ENCODE results near the gene ARHGAP45.

The ARHGAP45 gene

DNA sequence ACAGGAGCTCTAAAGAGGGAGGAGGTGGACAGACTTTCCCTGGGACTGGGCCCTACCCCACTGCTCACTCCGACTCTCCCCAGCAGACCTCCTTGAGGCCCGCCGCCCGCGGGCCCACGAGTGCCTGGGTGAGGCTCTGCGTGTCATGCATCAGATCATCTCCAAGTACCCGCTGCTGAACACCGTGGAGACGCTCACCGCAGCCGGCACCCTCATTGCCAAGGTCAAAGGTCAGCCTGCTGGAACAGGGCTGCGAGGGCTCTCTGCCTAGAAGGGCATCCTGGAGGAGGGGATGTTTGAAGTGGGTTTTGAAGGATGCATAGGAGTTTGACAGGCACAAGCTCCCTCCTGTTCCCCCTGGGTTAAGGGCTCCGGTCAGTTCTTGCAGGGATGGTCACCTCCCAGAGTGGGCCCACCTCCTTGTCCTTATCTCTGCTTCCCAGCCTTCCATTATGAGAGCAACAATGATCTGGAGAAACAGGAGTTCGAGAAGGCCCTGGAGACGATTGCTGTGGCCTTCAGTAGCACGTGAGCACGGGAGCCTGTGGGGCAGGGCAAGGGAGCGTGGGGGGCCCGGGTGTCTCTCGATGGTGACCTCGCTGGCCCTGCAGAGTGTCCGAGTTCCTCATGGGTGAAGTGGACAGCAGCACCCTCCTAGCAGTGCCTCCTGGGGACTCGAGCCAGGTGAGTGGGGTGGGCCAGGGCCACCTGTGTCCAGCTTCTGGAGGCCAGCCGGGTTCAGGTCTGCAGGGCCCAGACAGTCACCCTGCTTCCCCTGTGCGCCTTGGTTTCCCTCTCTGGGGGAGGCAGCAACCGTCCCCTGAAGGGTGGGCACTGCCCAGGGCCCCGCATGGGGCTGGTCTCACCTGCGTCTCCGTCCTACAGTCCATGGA lies 6.3 kb downstream of the ARHGAP45 start:
- DNase-seq: no peak

DNA sequence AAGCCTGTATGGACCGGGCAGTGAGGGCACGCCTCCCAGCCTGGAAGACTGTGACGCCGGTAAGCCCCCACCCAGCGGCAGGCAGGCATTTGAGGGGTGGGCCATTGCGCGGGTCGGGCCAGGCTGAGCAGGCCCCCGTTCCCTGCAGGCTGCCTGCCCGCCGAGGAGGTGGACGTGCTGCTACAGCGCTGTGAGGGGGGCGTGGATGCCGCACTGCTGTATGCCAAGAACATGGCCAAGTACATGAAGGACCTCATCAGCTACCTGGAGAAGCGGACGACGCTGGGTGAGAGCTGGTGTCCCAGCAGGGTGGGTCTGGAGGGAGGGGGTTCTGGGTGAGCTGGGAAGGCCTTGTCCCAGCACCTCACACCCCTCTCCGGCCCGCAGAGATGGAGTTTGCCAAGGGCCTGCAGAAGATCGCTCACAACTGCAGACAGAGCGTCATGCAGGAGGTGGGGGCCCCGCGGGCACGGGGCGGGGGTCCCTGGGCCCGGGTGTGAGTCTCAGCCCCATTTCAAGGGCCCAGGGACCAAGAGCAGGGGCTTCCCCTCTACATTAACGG lies 7.1 kb downstream of the ARHGAP45 start:
- no peak for DNase-seq

DNA sequence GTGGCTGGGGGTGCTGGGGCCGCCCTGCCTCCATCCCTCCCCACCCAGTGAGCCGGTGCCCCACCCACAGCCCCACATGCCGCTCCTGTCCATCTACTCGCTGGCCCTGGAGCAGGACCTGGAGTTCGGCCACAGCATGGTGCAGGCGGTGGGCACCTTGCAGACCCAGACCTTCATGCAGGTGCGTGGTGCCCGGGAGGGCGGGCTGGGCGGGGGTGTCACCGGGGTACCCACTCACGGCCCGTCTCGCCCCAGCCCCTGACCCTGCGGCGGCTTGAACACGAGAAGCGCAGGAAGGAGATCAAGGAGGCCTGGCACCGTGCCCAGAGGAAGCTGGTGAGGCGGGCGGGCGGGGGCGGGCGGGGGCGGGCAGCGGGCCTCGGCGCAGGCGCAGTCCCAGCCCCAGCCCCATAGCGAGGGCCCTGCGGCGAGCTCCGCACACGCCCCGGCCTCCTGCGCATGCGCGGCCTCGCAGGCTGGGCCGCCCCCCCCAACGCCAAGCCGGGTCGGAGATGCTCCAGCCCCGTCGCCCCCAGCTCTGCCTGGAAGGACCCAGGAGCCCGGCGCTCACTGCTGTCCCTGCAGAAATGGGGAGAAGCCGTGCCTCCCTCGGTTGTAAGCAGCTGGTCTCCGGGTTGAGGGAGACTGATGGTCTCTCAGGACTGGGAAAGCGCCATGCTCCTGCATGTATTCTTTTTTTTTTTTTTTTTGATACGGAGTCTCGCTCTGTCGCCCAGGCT lies 7.7 kb downstream of the ARHGAP45 start:
- peak; percentile 75 for DNase-seq

DNA sequence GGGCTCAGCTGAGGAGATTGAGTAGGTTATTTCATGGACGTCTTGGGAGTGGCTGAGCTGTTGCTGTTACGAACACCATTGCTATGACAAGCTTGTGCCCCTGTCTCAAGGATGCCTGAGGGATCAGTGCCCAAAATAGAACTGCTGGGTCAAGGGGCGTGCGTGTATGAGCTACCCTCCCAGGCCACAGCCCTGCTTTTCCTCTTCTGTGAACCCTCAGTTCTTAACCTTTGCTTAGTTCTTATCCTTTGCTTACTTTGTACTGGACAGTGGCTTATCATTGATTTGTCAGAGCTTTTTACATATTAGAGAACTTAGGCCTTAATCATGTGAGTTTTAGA lies 9.0 kb downstream of the ARHGAP45 start:
- DNase-seq: no peak

DNA sequence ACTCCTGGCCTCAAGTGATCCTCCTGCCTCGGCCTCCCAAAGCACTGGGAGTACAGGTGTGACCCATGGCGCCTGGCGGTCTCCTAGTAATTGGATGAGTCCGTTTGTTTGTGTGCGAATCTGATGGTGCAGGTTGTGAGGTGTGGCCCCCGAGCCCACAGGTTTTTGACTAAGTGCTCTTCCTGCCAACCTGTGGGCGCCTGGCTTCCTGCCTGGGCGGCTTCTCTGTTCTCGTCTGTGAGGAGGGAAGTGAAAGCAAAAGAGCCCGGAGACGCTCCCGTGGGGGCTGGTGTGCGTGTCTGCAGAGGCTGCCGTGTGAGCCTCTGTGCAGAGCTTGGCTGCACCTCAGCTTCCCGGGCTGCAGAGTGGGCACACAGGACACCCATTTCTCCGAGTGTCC lies 10.0 kb downstream of the ARHGAP45 start:
- DNase-seq: peak; percentile 38

DNA sequence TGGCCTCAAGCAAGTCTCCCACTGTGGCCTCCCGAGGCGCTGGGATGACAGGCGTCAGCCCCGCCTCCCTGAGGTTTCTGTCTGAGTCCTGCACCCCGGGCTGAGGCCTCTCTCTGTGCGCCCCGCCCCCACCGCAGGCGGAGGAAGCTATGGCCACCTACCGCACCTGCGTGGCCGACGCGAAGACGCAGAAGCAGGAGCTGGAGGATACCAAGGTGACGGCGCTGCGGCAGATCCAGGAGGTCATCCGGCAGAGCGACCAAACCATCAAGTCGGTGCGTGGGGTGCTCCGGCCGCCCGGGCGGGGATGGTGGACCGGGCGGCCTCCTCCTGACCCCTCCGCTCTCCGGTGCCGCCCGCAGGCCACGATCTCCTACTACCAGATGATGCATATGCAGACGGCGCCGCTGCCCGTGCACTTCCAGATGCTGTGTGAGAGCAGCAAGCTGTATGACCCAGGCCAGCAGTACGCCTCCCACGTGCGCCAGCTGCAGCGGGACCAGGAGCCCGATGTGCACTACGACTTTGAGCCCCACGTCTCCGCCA lies 12.7 kb downstream of the ARHGAP45 start:
- no peak for DNase-seq

DNA sequence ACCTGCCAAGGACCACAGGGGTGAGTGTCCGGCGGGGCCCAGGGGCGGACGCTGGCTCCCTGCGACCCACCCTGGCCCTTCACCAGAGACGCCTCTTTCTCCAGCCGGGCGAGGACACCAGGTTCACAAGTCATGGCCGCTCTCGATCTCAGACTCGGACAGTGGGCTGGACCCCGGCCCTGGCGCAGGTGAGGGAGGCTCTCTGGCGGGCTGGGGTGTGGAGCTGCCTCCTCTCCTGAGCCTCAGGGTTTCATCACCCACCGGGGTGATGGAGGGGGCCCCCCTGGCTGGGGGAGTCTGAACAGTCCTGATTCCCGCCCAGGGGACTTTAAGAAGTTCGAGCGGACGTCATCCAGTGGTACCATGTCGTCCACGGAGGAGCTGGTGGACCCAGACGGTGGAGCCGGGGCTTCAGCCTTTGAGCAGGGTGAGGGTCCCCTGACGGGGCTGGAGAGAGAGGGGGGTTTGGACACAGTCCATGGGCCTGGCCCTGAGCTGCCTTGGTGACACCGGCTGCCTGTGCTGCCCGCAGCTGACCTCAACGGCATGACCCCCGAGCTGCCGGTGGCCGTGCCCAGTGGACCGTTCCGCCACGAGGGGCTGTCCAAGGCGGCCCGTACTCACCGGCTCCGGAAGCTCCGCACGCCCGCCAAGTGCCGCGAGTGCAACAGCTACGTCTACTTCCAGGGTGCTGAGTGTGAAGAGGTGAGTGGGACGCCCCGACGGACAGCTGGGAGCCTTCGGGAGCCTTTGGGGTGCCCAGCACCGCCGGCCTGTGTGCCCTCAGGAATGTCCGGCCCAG lies 13.6 kb downstream of the ARHGAP45 start:
- DNase-seq: no peak

DNA sequence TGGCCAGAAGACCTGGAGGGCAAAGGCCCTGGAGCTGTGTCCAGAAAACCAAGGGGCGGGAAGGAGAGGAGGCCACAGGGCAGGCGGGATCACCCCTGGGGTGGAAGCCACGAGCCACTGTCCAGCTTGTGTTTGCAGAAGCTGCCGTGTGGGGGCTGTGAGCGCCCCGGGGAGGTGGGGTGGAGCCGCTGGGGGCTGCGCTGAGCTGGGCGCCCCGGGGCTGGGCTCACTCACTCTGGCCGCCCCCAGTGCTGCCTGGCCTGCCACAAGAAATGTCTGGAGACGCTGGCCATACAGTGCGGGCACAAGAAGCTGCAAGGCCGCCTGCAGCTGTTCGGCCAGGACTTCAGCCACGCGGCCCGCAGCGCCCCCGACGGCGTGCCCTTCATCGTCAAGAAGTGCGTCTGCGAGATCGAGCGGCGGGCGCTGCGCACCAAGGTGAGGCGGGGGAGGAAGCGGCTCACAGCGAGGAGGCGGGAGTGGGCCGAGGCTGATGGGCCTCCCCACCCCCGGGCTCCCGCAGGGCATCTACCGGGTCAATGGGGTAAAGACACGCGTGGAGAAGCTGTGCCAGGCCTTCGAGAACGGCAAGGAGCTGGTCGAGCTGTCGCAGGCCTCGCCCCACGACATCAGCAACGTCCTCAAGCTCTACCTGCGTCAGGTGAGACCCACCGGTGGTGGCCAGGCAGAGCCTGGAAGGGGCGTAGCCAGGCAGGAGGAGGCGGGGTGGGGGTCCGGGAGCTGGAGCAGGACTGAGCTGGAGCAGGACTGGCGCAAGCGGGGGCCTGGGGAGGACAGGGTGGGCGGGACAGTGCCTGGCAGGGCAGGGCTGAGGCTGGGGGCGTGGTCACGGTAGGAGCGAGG lies 14.6 kb downstream of the ARHGAP45 start:
- DNase-seq: no peak

DNA sequence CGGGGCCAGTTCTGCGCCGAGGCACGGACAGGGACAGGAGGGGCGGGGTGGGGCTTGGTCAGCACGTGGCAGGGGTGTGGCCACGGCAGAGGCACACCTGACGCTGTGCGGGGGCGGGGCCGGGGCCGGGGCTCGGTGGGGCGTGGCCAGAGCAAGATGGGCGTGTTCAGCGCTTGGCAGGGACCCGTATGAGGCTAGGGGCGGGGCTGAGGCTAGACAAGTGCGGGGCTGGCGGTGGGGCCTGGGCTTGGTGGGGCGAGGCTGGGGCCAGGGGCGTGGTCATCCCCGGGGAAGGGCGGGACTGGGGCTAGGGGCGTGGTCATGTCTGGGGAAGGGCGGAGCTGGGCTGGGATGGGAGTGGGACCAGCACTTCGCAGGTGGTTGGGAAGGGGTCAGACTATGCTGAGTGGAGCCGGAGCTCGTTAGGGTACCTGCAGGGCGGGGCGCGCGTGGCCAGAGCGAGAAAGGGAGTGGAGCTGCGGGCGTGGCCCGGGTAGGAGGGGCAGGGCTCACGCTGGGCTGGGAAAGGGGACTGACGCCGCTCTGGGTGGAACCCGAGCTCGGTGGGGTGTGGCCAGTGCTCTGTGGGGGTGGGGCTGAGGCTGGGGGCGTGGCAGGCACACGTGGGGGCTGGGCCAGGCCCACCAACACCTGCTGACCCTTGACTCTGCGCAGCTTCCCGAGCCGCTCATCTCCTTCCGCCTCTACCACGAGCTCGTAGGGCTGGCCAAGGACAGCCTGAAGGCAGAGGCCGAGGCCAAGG lies 15.4 kb downstream of the ARHGAP45 start:
- peak; percentile 9 for DNase-seq

DNA sequence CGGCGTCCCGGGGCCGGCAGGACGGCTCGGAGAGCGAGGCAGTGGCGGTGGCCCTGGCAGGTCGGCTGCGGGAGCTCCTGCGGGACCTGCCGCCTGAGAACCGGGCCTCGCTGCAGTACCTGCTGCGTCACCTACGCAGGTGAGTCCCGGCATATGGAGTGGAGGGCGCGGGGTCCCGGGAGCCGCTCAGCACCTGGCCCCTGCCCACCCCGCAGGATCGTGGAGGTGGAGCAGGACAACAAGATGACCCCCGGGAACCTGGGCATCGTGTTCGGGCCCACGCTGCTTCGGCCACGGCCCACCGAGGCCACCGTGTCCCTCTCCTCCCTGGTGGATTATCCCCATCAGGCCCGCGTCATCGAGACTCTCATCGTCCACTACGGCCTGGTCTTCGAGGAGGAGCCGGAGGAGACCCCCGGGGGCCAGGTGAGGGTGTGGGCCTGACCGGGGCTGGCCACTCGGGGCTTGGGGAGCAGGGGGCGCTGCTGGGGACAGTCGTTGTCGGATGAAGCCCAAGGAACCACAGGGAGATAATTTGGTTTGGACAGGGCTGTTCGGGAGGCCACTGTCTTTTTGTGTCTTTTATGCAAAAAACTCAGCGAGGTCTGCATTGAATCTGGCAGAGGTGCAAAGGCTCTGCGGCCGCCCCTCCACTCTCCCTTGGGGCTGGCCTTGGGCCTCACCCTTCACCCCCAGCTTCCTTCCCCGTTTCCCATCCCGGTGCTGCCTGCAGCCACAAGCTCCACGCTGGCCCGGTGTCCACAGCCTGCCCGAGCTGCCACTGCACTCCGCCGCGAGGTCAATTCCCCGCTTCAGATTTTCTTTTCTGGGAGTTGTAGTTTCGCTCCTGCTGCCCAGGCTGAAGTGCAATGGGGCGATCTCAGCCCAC lies 16.2 kb downstream of the ARHGAP45 start:
- no peak for DNase-seq

DNA sequence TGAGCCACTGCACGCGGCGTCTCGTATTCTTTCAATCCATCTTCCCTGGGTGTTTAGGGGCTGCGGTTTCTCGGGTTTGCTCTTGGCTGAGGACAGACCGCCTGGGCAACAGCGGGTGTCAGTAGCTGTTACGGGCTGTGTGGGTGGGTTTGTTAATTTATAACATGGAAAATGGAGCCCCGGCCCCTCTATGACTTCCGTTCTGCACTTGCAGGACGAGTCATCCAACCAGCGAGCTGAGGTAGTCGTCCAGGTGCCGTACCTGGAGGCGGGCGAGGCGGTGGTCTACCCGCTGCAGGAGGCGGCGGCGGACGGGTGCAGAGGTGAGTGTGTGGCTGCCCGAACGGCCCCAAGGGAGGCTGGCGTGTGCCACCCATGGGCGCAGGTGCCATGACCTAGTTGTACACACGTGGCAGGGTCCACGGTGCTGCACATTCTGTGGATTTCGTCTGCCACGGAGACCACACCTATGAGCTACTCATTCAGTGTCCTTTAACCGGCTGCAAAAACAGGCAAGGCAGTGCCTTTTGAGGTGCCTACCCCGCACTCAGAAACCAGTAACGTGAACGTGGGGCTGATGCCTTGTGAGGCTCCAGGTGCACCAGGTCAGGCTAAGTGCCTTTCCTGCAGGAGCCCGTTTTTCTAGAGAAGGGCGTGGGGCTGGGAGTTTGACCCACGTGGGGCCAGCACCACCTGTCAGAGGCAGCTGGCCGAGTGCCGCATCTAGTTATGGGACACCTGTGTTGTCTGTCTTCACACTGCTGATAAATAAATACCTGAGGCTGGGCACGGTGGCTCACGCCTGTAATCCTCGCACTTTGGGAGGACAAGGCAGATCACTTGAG lies 17.3 kb downstream of the ARHGAP45 start:
- no peak for DNase-seq

DNA sequence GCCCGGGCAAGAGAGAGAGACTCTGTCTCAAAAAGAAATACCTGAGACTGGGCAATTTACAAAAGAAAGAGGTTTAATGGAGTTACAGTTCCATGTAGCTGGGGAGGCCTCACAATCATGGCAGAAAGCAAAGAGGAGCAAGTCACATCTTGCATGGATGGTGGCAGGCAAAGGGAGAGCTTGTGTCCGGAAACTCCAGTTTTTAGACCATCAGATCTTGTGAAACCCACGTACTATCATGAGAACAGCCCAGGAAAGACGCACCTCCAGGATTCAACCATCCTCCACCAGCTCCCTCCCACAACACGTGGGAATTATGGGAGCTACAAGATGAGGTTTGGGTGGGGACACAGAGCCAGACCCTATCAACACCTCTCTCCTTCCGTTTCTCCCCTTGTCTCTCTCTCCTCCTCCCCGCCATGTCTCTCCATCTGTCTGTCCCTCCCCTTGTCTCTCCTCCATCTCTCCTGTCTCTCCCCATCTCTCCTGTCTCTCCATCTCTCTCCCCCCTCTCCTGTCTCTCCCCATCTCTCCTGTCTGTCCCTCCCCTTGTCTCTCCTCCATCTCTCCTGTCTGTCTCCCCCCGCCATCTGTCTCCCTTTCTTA lies 18.2 kb downstream of the ARHGAP45 start:
- no peak for DNase-seq

DNA sequence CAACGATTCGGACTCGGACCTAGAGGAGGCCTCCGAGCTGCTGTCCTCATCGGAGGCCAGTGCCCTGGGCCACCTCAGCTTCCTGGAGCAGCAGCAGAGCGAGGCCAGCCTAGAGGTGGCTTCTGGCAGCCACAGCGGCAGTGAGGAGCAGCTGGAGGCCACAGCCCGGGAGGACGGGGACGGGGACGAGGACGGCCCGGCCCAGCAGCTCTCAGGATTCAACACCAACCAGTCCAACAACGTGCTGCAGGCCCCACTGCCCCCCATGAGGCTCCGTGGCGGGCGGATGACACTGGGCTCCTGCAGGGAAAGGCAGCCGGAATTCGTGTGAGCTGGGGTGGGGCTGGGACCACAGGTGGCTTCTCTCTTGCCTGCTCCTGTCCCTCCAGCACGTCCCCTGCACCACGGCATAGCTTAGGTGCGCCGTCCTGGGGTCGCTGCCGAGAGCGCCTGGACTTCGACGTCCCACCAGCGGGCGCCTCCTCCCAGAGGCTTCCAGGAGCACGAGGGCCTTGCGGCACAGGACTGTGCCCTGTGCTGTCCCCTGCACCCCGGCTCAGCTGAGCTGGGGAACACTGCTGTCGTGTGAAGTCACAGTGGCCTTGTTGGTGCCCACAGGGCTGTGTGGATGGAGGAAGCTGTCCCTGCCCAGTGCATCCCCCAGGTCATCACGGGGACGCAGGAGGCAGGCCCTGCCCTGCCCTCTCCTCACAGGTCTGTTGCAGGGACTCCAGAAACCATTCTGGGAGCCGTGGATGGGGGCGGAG lies 18.9 kb downstream of the ARHGAP45 start:
- no peak for DNase-seq

DNA sequence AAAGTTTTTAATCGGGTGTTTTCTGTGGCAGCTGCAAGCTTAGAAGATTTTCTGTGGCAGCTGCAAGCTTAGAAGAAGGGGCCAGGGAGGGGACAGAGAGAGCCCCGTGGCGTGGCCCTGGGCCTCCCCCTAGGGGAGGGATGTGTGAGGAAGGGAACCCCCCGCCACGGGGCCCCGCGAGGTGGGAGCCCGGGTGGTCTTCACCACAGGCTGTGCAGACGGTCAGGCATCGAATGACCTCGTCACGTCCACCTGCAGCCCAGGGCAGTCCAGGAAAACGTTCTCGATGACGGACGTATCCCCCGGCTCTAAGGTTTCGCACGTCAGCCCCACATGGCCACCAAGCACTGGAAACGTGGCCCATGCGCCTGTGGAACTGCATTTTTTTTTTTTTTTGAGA lies 19.6 kb downstream of the ARHGAP45 start:
- no peak for DNase-seq

DNA sequence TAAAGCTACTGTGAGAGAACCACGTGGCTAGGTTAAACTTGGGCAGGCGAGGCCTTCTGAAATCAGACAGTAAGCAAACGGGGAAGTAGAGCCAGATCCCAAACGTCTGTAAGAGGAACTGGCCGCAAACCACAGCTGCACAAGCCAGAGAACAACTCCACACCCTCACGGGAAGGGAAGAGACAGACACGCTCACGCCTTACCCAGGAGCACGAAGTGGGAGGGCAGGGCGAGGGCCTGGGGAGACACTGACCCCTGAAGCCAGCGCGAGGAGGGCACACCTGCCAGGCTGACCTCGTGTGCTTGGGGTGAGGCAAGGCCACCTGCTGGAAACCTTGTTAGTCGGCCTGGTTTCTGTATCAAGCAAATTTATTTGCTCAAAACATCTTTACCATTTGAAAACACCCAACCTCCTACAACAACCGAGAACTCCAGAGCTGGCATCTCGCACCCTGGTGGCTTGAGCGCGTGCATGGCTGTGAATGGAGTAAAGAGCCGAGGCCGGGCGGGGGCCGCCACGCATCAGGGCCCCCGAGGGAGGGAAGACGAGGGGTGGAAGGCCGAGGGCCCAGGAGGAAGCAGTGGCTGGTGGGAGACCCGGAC lies 20.9 kb downstream of the ARHGAP45 start:
- DNase-seq: no peak

DNA sequence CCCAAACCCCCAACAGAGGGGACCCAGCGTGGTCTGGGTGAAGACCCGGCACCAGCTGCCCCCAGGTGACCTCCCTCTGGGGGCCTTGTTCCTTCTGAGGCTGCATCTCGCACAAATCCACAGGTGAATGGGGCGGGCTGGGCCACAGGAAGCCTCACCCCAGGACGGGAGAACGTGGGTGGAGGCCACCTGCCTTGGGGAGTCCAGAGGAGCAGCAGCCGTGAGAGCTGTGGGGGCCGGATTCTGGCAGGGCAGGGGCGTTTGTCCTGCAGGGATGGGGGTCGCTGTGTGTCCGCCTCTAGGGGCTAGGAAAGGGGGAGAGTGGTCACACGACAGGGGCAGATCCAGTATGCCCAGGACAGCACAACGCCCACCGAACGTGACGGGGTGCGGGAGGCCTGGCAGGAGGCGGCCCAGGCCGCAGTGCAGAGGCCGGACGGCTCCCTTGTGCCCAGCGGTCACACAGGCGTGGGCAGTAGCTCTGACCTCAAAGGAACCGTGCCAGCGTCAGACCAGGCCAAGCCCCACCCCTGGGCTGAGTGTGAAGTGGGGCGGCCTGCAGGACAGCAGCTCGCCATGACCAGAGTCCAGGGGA lies 21.5 kb downstream of the ARHGAP45 start:
- no peak for DNase-seq
